Medulla oblongata (tissue), 1 donor: Measurements from ENCODE around the gene BST1.
"Not testable (repeated sequence)": the region's sequence is repeated elsewhere in the genome, so short reads cannot be mapped to it uniquely, and the experiment has no call there.

Experiments used
- DNase-seq: peaks from one replicate; pipeline ENCODE4 v3.0.0-alpha.2; 2015; ENCODE audit errors: extremely low spot score

The BST1 gene

DNA sequence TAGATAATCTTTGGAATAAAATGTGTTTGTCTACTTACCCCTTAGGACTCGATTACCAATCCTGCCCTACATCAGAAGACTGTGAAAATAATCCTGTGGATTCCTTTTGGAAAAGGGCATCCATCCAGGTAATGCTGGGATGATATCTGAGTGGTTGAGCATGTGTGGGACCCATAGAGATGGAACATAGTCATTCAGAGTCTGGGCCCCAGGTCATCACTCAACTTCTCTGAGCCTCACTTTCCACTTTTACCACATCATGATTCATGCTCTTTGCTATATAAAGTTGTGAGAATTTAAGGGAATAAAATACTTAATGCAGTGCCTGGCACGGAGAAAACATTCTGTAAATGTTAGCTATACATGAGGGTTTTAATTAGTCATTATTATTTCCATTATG, 8.9 kb downstream of the BST1 start:
- no peak for DNase-seq

DNA sequence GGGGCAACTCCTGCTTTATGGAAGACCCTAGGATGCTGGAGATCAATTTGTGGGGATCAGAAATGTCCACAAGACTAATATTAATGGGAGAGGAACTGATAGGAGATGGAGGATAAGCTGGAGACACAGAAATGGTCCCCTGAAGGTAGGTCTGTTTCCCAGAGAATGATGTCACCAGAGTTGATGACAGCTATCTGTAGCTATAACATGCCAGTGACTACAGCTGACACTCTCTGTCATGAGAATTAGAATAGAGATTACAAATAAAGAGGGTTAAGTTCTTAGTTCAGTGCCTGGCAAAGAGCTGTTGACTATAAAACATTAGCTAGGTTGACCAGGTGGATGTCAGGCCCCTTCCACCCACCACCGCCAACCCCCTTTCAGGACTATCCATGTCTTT, 9.3 kb downstream of the BST1 start:
- DNase-seq: no peak

DNA sequence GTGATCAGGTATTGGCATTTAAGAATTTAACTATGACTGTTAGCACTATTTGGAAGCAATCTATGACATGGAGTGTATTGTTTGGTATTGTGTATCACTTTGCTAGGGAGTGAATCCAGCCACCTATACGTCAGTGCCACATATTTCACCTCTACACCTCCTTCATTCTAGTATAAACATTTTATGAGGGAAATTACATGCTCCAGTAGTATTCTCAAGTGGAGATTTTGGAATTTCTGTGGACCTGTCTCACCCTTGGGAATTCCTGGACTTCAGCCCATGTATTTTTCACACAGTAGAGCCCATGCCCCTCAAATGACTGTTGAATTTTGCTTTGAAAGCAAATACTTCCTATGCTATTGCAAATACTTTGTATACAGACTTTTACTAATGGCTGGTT, 11.3 kb downstream of the BST1 start:
- DNase-seq: no peak

DNA sequence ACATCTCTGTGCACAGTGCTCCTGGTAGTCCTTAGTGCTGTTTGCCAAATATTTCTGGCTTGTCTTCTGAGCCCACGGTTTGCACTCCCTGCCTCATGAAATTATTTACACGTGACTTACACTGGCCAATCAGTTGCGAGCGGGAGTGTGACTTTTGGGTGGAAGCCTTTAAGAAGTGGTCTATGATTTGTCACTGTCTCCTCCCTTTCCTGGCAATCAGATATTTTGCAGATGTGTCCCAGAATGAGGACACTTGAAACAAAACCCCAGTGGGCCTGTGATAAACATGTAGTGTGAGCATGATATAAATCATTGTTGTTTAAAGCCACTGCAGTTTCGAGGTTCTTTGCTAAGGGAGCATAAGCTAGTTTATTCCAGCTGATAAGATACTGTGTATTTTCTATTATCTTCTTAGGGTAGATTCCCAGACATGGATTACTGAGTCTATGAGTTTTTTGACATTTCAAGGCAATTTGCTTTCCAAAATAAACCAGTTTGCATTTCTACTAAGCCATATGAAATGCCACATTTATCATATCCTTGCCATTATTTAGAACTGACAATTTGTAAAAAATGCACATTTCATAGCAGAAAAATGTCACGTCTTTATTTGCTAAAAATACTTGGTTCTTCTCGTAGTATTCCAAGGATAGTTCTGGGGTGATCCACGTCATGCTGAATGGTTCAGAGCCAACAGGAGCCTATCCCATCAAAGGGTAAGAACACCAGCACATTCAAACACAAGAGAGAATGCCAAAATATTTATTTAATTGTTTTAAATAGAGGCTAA, 12.0 kb downstream of the BST1 start:
- no peak for DNase-seq

DNA sequence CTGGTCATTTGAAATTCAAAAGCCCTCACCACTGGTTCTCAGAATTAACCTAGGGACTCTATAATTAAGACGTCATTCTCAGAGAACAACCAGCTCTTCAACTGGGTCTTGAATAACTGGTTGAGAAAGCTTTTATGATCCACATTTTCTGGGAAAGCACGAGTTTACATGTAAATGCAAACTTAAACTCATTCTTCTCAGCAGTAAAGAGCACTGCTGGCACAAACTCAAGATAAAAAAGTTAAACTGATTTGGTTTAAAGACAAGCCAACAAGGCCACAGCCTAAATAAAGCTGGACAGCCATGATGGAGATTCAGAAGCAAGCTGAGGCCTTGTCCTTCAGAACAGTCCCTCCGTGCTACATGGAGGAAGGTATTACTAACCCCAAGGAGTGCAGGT, 13.2 kb downstream of the BST1 start:
- no peak for DNase-seq

DNA sequence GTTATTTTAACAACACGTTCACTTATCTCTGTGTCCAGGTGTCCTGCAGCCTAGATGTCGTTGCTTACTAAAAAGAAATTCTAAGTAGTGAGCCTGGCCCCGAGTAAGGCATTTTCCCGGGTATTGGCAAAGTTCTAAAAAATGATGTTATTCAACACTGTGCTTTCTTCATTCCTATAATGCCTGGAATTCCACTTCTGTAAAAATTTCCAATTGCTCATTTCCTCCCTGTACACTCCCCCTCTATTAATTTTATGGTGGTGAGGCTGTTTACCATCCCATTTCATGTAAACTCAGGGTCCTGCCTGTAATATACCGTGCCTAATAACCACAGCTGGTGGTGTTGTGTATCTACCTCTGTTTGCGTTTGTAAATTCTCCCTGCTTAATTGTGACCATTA, 14.2 kb downstream of the BST1 start:
- DNase-seq: no peak

DNA sequence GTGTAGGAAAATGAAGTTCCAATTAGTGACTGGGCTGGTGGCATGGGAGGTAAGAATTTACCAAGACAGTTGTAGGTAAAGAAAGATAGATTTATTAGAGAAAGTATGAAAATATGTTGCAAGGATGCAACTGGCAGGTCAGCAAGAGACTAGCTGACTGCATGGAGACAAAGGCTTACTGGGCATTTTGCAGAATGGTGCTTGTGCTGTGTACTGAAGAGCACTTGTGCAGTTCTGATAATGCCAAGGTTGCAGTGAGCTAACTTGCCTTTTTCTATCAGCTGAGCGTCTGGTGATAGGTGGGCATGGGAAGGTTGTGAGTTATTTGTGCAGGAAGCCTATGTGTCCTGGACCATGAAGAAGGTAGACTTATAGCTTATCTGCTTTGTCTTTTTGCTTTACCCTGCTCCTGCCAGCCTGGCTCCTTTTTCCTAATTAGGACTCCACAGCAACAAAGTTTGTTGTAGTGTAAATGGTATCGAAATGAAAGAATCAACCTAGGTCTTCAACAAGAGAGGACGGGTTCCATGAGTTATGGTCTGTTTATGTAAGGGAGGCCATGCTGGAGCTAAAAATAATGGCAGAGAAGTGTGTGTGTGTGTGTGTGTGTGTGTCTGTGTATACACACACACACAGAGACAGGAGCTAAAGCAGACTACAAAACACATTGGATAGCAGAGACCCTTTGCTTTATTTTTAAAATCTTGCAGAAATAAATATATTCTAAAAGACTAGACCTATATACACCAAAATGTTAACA, 15.0 kb downstream of the BST1 start:
- DNase-seq: no peak

DNA sequence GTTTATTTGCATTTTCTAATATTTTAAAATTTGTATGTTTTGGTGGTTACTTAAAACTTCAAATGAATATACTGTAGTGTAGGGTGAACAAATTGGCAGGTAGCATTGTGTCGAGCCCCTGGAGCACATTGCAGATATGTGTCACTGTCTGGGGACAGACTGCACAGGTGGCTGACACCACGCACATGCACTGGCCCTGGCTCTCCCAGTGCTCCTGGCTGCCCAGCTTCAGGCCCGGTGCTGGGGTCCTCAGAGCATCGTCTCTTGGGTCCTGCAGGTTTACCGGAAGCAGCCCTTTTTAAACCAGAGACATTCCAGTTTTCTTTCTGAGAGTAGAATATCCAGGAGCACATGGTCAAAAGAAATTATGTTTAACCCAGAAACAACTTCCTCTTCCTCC, 15.6 kb downstream of the BST1 start:
- no peak for DNase-seq

DNA sequence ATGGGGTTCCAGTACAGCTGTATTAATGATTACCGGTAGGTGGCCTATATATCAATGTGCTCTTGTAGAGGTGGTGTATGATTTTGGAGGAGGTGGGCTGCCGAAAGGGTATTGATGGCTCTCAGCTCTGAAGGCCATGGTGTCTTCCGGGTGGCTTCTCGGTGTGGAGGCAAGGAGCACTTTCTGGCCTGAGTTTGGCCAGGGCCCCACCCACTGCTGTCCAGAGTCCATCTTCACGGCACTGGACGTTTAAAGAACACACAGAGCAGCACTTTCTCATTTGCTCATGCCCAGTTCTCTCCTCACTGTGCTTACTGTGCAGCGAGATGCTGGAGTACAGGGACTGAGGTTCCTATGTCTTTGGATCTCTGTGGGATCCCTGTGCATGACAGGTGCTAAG, 16.1 kb downstream of the BST1 start:
- DNase-seq: no peak

DNA sequence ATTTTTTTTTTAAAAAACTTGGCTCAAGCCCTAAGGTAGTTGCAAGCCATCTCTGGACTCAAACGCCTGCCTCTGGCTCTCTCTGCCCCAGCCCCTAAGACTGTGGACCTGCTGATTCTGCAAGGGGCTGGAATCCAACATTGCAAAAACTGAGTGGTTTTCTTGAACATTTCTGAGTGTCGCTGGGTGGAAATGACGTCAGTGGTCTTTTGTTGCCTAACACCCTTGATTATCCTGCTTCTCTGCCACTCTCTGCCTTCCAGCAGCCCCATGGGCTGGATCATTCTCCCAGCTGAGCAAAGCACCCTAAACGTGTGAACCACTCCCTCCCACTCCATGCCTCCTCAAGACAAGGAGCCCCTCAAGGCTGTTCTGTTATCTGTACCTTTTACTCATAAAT, 16.6 kb downstream of the BST1 start:
- DNase-seq: no peak

DNA sequence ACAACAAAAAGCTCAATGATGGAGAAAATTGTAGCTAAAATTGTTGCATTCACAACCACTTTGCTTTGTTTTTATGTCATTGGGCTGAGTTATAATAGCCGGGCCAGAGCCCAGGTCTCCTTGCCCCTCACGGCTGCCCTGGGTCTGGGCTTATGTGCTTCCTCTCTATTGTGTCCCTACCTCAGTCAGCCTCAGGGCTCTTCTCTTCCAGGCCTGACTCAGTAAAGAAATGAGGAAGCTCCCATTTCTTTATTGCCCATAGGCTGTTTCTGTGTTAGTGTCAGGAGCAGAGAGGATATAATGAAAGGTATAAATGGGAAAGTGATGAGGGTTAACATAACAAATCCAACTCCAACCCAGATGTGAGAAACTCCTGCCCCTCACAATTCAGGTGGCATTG, 18.0 kb downstream of the BST1 start:
- DNase-seq: no peak

DNA sequence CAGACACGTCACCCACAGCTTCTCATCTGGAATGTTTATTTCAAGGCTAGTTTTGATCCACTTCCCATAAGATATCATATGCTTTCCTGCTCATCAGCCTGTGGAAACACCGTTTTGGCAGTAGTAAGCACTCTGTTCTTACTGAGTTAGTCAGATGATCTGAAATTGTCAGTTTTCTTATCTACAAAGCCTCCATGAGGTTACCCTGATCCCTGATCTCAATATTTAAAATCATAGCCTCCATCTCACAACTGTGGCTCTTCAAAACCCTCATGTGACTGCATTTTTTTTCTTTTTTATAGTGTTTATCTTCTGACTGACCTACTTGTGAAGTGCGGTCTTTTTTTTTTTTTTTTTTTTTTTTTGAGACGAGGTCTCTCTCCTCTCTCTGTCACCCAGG, 22.7 kb downstream of the BST1 start:
- DNase-seq: no peak

DNA sequence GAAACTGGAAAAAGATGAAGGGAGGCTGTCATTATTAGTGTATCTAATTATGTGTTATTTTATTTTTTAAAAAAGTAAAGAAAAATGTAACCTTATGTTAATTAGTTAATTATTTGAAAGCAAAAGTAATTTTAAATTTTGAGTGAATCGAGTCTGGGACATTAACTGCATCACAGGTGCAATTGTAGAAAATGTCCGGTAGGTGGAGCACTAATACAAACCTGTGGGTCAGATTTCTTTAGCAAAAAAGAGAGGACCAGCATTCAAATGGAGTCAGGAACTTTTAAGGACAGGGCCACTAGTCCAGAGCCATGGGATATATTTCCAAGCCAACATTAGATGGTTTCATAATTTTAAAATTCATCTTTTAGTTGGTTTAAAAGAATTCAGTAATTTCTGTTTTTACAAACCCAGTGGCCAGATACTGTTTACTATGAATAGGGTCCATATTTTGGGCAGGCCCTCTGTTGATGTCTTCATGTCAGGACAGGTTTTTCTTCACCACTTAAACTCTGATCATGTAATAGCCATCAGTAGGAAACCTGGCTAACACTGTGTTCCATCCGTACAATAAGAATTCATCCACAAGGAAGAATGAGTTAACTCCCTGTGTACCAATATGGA, 27.2 kb downstream of the BST1 start:
- peak; percentile 83 for DNase-seq

DNA sequence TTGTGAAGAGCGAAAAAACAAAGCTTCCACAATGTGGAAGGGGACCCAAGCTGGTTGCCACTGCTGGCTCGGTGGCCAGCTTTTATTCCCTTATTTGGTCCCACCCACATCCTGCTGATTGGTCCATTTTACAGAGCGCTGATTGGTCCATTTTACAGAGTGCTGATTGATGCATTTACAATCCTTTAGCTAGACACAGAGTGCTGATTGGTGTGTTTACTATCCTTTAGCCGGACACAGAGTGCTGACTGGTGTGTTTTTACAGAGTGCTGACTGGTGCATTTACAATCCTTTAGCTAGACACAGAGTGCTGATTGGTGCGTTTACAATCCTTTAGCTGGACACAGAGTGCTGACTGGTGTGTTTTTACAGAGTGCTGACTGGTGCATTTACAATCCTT, 30.2 kb downstream of the BST1 start:
- not testable (repeated sequence) for DNase-seq

DNA sequence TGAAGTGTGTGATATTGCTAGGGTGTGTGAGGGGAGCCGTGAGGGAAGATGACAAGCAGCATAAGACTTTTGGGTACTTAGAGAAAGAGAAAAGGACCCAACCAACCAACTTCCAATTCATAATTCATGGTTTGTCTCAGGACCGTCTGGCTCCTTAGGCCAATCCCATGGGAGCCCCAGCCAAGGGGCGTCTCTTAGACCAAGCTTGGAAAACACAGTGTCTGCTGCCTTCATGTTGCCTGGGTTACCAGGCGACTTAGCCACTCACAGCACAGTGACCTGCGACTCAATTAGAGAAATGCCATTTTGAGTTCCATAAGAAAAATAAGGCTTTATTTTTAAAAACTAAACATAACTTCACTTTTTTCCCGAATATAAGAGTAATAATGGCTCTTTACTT, 32.7 kb downstream of the BST1 start:
- no peak for DNase-seq

DNA sequence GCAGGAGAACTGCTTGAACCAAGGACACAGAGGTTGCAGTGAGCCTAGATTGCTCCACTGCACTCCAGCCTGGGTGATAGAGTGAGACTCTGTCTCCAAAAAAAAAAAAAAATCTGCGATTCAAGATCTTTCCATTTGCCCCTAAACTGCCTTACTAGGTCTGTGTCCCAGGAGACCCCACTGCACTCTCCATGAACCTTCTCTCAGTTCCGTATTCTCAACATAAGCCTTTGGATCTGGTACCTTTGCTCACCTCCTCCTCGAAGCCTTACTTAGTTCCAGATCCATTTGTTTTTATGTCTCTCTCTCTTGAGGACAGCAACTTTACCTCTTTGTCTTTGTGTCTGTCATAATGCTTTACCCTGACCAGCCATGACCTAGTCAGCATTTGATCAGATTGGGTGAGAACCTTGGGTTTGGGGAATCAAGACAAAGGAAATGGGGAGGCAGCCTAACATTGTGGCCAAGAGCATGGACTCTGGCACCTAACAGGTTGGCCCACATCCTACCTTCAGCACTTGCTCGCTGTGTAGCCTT, 33.7 kb downstream of the BST1 start:
- no peak for DNase-seq

DNA sequence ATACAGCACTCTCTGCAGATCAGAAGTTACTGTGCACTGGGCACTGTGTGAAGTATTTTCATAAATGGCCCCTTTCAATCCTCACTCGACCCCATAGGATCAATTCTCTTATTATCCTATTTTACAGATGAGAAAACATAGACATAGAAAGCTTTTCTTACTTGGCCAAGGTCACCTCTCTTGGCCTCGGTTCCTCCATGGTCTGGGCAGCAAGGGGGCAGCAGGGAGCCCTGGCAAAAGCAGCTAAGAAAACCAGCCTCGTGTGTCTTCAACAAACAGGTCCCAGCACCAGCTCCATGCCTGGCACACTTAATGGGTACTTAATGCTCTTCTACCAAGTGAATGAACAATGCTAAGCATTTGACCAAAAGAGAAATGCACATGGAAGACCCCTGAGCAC, 34.4 kb downstream of the BST1 start:
- no peak for DNase-seq

DNA sequence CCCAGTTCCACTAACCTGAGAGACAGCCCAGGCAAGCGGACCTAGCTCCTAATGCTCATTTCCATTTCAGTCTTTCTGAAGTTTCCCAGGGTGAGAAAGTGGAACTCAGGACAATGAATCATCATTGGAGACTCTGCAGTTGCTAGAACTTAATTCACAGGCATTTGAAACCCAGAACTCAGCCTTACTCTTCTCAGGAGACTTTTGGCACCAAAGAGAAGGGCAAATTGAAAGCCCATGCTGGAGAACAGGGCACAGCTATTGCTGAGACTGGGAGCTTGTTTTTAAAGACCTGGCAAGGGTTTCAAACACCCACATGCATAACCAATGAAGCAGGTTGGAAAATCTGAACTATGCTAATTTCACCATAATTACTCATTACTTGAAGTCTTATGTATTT, 36.0 kb downstream of the BST1 start:
- peak; percentile 63 for DNase-seq

DNA sequence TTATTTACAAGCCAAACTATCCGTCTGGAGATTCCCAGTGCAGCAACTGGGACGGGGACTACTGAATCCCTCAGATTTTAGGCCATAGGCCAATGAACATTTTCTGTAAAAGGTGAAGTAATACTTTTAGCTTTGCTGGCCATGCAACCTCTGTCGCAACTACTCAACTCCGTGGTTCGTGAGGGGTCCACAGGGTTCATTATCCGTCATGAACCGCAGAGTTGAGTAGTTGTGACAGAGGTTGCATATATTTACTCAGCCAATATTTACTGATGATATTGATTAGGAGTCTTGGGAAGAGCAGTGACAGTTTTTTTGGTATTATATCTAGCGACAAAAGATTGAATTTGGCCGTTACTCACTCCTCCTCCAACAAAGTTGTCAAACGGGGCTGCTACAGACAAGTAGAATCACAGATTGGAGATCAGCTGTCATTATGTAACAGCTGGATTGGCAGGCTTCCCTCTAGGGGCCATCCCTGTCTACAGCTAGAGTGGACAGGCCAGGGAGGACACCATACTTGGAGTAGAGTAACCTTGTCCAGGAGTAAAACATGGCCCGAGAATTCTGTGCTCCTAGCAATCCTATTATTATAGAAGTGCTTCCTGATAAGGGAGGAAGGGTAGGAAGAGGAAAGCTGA, 38.0 kb downstream of the BST1 start:
- DNase-seq: no peak

DNA sequence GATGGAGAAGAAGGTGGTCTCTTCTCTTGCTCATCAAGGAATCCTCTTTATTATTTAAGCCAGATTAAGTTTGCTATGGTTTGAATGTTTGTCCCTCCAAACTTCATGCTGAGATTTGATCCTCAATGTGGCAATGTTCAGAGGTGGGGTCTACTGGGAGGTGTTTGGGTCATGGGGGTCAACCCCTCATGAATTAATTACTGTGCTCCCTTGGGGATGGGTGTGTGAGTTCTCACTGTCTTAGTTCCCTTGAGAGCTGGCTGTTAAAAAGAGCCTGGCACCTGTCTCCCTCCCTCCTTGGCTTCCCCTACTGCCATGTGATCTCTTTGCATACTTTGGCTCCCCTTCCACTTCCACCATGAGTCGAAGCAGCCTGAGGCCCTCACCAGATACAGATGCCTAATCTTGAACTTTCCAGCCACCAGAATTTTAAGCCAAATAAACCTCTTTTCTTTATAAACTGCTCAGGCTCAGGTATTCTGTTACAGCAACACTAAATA, 39.3 kb downstream of the BST1 start:
- DNase-seq: no peak

DNA sequence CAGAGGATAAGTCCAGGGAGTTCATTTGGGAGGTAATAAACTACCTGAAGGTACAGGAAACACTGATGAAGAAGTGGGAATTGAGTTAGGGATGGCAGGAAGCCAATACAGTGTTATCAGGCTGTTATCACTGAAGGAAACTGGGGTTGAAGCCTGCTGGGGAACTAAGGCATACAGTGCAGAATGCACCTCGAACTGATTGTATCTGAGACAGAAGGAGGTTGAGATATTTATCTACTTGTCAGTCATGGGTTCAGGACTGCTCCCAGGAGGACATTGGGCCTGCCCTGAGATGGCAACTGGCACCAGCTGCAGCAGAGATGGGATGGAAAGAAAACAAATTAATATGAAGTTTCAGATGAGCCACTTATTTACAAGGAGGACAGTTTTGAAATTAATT, 39.8 kb downstream of the BST1 start:
- DNase-seq: no peak

DNA sequence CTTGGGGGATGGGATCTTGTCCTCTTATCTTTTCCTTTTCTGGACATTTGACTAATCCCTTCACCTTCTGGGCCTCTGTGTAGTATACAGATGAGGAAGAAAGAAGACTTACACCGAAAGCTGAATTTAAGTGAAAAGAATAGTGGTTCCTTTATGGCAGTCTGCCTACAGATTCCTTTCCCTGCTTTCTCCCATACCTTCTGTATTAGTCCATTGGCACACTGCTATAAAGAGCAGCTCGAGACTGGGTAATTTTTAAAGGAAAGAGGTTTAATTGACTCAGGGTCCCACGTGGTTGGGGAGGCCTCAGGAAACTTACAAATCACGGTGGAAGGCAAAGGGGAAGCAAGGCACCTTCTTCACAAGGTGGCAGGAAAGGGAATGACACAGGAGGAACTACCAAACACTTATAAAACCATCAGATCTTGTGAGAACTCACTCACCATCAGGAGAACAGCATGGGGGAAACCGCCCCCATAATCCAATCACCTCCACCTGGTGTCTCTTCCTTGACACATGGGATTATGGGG, 41.2 kb downstream of the BST1 start:
- no peak for DNase-seq
